SK-MEL-5 (cell line): Measurements from ENCODE around the gene ZG16. TPM values are rescaled to one million over a fixed set of nuclear protein-coding genes. Genes with fewer than 3 reads are reported as not detected.

ENCODE experiments used
- DNase-seq: peaks from one replicate; pipeline ENCODE4 v3.0.0-alpha.2; 2016; ENCODE audit warnings: low read depth, low spot score
- in situ Hi-C: cut with HindIII; loops from 2 replicates; pipeline ENCODE4 v1.10.0; 2016; ENCODE audit warnings: low sequenced_read_pairs, high pct_unique_total_duplicates, low pct_unique_long_range_greater_than_20kb
- total RNA-seq: library from RNA; depleted of rRNA; stranded (reverse); fragments of >200 nt; shearing (Covaris generic); gene quantifications from 2 replicates; pipeline ENCODE4 v1.2.3, GENCODE V29; 2014

The ZG16 gene
- total RNA-seq, 1 experiment from 2014 or later, result not detected

DNA sequence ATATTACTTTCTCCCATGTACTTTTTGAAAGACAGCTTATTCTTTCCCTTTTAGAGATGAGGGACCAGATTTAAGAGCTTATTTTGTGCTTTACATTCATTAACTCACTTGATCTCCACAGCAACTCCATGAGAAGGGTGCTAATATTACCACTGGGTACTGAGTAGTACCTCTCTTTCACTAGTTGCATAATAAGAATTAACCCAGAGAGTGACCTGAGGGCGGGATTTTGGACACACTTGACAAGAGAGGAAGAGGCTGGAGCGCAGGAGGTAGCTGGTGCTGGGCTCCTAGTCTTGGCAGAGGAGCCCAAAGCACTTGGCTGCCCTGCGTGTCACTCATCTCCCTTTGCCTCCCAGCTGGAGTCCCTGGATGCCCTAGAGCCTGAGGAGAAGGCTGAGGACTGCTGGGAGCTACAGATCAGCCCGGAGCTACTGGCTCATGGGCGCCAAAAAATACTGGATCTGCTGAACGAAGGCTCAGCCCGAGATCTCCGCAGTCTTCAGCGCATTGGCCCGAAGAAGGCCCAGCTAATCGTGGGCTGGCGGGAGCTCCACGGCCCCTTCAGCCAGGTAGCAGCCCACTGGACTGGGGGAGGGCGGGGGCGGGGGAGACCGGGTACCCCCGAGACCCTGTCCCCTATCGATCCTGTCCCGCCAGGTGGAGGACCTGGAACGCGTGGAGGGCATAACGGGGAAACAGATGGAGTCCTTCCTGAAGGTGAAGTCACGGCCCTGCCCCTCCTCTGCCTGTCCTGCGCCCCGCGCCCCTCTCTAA lies 26.6 kb downstream of the ZG16 start:
- DNase-seq, result peak; percentile 11
- in situ Hi-C loops, result no loop called here

- peak; percentile 95 for DNase-seq
- in situ Hi-C loops, result no loop called here
Measured at GRCh38 chr16:29805232-29806098, 27.4 kb downstream of the ZG16 start.

DNA sequence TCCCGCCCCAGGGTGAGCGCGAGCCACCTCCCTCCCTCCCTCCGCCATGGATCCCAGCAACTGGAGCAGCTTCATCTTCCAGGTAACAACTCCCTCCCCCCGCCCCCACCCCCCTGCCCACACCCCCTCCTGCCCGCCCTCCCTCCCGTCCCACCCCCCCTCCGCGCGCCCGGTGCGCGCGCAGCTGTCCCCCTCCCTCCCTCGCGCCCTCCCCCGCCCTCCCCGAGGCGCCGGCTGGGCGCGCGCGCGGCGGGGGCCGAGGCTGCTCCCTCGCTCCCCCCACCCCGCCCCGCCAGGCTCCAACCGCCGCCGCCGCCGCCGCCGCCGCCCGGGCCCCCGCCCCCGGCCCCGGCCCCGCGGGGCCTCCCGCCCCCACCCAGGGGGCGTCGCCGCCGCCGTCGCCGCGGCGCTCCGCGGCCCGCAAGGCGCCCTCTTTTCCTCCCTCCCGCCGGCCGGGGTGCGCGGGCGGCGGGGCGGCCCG lies 28.1 kb downstream of the ZG16 start, which contains the start of gene MAZ:
TSS of gene MAZ (plus strand) at position 431 of the 481 bp plus-strand sequence. CDS start 173 bp downstream, outside the sequence.
- in situ Hi-C loops, result no loop called here
- DNase-seq, result peak; percentile 82

DNA sequence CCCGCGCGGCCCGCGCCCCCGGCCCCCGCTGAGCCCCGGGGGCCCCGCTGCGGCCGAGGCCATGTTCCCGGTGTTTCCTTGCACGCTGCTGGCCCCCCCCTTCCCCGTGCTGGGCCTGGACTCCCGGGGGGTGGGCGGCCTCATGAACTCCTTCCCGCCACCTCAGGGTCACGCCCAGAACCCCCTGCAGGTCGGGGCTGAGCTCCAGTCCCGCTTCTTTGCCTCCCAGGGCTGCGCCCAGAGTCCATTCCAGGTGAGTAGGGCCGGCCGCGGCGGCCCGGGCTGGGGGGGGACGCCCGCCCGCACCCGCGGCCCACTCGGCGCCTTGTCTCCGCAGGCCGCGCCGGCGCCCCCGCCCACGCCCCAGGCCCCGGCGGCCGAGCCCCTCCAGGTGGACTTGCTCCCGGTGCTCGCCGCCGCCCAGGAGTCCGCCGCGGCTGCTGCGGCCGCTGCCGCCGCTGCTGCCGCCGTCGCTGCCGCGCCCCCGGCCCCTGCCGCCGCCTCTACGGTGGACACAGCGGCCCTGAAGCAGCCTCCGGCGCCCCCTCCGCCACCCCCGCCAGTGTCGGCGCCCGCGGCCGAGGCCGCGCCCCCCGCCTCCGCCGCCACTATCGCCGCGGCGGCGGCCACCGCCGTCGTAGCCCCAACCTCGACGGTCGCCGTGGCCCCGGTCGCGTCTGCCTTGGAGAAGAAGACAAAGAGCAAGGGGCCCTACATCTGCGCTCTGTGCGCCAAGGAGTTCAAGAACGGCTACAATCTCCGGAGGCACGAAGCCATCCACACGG lies 28.8 kb downstream of the ZG16 start:
- peak; percentile 48 for DNase-seq
- in situ Hi-C loops, result no loop called here

GRCh38 chr16:29807426-29808218 lies 29.6 kb downstream of the ZG16 start:
- in situ Hi-C loops, result no loop called here
- DNase-seq, result peak; percentile 90

- peak; percentile 20 for DNase-seq
- in situ Hi-C loops, result no loop called here
Measured at GRCh38 chr16:29808219-29808900, 30.3 kb downstream of the ZG16 start.

- in situ Hi-C loops, result no loop called here
Measured at GRCh38 chr16:29809031-29809747, 31.1 kb downstream of the ZG16 start.

GRCh38 chr16:29809850-29810698 lies 32.0 kb downstream of the ZG16 start:
- in situ Hi-C loops, result no loop called here
- DNase-seq, result peak; percentile 14

More at GRCh38 chr16:29809031-29809747, 31.1 kb downstream of the ZG16 start:
- no peak for DNase-seq

DNA sequence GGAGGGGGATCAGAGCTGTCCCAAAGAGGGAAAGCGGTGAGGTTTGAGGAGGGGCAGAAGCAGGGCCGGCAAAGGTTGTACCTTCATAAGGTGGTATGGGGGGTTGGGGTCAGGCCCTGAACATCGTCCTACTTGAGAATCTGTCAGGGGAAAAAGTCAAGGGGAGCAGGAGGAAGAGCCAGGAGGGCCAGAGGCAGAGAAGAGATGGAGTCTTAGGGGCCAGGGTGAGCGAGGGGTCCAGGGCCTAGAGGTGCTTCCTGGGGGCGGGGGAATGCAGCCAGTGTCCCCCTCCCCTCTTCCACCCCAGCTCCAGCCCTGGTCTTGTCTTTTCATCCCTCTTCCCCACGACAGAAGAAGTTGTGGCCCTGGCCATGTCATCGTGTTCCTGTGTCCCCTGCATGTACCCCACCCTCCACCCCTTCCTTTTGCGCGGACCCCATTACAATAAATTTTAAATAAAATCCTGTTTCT lies 32.7 kb downstream of the ZG16 start:
- no peak for DNase-seq
- in situ Hi-C loops, result no loop called here

GRCh38 chr16:29811170-29811895 lies 33.3 kb downstream of the ZG16 start:
- in situ Hi-C loops, result no loop called here
- DNase-seq, result peak; percentile 94

DNA sequence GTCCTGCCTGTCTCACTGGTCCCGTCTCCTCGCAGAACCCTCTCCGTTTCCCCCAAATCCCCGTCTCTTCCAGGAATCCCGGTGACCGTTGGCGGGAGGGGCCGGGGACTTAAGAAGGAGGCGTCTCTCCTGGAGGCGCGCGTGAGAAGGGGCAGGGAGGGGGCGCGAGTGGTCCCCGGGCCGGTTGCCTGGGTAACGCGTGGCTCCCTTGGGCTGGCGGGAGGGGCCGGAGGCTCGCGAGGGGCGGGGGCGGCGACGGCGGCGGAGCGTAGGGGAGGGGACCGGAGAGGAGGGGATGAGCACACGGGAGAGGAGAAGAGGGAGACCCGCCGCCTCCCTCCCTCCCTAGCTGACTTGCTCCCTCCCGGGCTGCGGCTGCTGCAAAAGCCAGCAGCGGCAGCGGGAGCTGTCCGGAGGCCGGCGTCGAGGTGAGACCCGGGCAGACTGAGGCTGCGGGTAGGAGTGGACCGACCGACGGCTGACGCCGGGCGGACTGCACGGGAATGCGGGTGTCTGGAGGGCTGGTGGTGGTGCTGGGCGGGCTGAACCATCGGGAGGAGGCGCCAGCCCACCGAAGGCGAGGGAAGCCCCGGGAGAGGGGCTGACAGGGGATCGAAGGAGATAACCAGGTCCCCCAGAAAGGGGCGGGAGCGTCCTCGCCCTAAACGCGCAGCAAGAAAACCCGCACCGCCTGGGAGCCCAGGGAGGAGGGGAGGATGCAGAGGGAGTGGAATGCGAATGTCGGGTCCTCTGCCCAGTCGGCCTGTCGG lies 34.0 kb downstream of the ZG16 start, which contains the start of gene PRRT2:
TSS of gene PRRT2 (plus strand) at position 298 of the 770 bp plus-strand sequence. CDS start 862 bp downstream, outside the sequence.
- DNase-seq, result no peak
- in situ Hi-C loops, result no loop called here

DNA sequence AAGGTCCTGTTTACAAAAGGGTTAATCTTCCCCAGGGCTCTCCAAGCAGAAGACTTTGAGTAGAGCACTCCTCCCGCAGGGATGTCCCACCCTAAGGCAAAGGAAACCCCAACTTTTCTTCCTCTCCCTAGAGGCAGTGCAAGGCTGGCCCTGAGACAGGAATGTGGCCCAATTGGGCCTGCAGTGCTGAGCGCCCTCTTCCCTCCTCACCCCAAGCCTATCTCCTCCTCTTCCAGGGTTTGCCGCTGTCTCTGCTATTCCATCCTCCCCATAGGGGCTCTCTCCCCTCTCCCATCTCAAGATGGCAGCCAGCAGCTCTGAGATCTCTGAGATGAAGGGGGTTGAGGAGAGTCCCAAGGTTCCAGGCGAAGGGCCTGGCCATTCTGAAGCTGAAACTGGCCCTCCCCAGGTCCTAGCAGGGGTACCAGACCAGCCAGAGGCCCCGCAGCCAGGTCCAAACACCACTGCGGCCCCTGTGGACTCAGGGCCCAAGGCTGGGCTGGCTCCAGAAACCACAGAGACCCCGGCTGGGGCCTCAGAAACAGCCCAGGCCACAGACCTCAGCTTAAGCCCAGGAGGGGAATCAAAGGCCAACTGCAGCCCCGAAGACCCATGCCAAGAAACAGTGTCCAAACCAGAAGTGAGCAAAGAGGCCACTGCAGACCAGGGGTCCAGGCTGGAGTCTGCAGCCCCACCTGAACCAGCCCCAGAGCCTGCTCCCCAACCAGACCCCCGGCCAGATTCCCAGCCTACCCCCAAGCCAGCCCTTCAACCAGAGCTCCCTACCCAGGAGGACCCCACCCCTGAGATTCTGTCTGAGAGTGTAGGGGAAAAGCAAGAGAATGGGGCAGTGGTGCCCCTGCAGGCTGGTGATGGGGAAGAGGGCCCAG lies 34.9 kb downstream of the ZG16 start:
- DNase-seq, result no peak
- in situ Hi-C loops, result no loop called here
